HG02571 (cell line): Measurements from ENCODE around the gene RNF220.

Experiments used
- ATAC-seq: cut with Tn5 transposase; IDR thresholded peaks from one replicate; pipeline ENCODE4 v1.9.1; 2021; ENCODE audit warnings: mild to moderate bottlenecking, moderate library complexity; ENCODE audit not compliant: unreplicated experiment

Gene RNF220

GRCh38 chr1:44519035-44519676, 114.1 kb downstream of the RNF220 start:
- ATAC-seq = no peak

- no peak for ATAC-seq
These were observed 116.5 kb downstream of the RNF220 start for GRCh38 chr1:44521378-44522080.

GRCh38 chr1:44523593-44524591, 118.8 kb downstream of the RNF220 start:
- no peak for ATAC-seq

GRCh38 chr1:44524655-44525500, 119.8 kb downstream of the RNF220 start:
- ATAC-seq = no peak

GRCh38 chr1:44526295-44527073, 121.4 kb downstream of the RNF220 start:
- ATAC-seq = no peak

- ATAC-seq = no peak
These were observed 126.9 kb downstream of the RNF220 start for GRCh38 chr1:44531785-44532566.

GRCh38 chr1:44532567-44532944, 127.5 kb downstream of the RNF220 start:
- no peak for ATAC-seq

- no peak for ATAC-seq
These were observed 129.7 kb downstream of the RNF220 start for GRCh38 chr1:44534771-44535170.

- no peak for ATAC-seq
These were observed 131.5 kb downstream of the RNF220 start for GRCh38 chr1:44536357-44537209.

- ATAC-seq = no peak
These were observed 132.5 kb downstream of the RNF220 start for GRCh38 chr1:44537538-44537937.

GRCh38 chr1:44537956-44538355, 132.9 kb downstream of the RNF220 start:
- no peak for ATAC-seq

GRCh38 chr1:44539991-44540730, 135.1 kb downstream of the RNF220 start:
- ATAC-seq = no peak

GRCh38 chr1:44542420-44543063, 137.5 kb downstream of the RNF220 start:
- no peak for ATAC-seq

GRCh38 chr1:44543064-44543744, 138.1 kb downstream of the RNF220 start:
- no peak for ATAC-seq

GRCh38 chr1:44543786-44544185, 138.7 kb downstream of the RNF220 start:
- no peak for ATAC-seq

GRCh38 chr1:44544960-44545359, 139.9 kb downstream of the RNF220 start:
- no peak for ATAC-seq
